Right ventricle myocardium inferior (tissue), 1 donor: ENCODE data around the gene RFX4. TPM values are rescaled to one million over a fixed set of nuclear protein-coding genes. Genes with fewer than 3 reads are reported as not detected.

Experiments
- total RNA-seq: library from RNA; stranded (reverse); fragmentation: NEBNext Ultra II Directional; extraction: Animal tissue kit (Norgen Biotek cat#: 25700); gene quantifications from one replicate; pipeline ENCODE4 v1.2.1, GENCODE V29; 2021
- donor health status: DM: no; HTN: yes; CAD: no; lungs with severe emphysema.

Gene RFX4
- total RNA-seq, 1 donor from 2014 or later: not detected

Other genes starting within 250 kb of the RFX4 start
- 7.3 TPM for gene POLR3B, start 225.3 kb upstream of the RFX4 start, total RNA-seq
- gene RIC8B, start 191.7 kb downstream of the RFX4 start, total RNA-seq: 26.5 TPM